GM21390 (cell line): ENCODE data around the gene RPL18A.

Source experiments
- ATAC-seq: cut with Tn5 transposase; IDR thresholded peaks from one replicate; pipeline ENCODE4 v1.9.1; 2021; ENCODE audit not compliant: unreplicated experiment

The RPL18A gene

GRCh38 chr19:17908244-17908643 lies 48.5 kb downstream of the RPL18A start:
- no peak for ATAC-seq

GRCh38 chr19:17909003-17909732 lies 49.5 kb downstream of the RPL18A start:
- no peak for ATAC-seq

- no peak for ATAC-seq
Observed at GRCh38 chr19:17910791-17911360, 51.2 kb downstream of the RPL18A start.
